ENCODE results near the gene NEUROG1.
A peak's percentile ranks its signal among the peaks of the same experiment; 100 is the strongest.

Gene NEUROG1

DNA sequence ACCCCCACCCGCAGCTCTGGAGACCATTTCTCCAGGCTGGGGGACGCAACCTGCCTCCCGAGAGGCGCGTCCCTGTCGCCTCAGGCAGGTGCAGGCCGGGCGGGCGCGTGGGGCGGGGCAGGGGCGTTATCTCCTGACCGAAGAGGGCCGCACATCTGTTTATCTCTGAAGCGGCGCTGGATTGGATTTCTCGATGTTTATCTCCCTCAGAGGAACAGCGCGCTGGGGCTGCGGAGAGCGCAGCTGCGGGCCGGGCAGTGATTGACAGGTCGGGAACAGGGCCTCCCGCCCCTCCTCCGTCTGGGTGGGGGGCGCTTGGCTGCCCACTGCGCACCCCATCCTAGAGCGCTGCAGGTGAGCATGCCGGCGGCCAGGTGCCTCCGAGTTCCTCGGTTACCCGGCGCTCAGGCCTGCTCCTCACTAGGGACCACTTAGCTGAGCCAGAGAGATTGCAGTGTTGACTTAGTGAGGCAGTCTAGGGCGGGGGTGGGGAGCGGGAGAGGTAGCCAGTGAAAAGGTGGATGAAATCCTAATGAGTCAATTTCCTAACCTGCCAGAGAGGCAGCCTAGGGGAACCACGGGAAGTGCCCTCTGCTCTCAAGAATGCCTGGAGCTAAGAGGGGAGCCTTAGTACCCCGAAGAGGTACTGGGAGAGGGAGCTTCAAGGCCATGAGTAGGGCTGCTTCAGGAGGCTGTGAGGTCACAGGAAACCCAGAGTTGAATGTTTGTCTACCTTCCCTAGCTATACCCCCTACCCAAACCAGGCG is 44.0 kb downstream of the NEUROG1 start:
- no peak for DNase-seq

DNA sequence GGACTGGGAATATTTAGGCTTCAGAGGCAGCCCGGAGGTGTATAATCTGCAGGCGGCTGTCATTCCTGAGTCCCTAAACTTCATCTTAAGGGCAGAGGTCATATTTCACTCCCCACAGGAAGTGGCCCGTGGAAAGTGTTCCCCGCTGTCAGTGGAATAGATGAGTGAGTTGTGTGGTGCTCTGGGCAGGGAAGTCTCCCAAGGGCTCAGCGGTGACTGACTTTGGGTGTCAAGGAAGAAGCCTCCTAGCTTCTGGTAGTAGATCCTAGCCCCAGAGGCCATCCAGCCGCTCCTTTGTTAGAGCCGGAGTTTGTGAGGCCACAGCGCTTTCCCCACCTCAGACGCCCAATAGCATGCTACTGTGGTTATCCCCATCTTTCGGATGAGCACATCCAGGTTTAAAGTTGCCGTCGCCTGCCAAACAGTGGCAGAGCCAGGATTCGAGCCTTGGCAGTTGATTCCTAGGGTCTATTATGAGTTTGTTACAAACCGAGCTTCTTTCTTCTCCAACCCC is 44.7 kb downstream of the NEUROG1 start:
- no peak for DNase-seq

DNA sequence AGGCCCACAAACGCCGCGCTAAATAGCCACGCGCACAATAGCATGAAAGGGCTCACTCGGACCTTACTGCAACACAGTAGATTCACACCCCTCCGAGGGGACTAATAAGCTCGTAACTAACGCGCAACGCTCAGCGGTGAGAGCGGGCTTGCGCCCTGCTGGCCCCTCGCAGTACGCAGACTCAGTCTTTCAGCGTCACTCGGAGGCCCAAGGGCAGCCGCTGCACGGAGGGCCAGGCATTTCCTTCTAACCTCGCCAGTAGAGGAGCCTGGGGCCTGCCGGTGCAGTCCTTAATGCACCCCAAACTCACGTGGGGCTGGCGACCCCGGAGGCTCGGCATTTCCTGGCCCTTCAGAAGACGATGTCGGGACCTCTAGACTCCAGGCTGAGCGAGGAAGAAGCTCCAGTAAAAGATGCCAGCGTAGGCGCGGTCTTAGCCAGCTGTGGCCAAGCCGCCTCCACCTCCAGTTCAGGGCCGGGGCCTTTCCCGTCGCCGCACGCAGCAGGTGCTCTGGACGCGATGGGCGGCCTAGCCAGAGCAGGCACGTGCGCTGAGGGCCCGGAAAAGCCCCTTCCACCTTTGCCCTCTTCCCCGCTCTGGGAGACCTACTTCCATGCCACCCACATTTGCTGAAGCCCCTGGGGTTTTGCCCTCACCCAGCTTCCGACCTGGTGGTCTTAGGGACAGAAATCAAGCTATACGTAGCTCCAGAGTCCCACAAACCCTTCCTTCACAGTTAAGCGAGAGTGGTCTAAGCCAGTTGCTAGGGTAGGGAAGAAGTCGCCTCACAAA is 45.3 kb downstream of the NEUROG1 start:
- peak; percentile 10 for DNase-seq

DNA sequence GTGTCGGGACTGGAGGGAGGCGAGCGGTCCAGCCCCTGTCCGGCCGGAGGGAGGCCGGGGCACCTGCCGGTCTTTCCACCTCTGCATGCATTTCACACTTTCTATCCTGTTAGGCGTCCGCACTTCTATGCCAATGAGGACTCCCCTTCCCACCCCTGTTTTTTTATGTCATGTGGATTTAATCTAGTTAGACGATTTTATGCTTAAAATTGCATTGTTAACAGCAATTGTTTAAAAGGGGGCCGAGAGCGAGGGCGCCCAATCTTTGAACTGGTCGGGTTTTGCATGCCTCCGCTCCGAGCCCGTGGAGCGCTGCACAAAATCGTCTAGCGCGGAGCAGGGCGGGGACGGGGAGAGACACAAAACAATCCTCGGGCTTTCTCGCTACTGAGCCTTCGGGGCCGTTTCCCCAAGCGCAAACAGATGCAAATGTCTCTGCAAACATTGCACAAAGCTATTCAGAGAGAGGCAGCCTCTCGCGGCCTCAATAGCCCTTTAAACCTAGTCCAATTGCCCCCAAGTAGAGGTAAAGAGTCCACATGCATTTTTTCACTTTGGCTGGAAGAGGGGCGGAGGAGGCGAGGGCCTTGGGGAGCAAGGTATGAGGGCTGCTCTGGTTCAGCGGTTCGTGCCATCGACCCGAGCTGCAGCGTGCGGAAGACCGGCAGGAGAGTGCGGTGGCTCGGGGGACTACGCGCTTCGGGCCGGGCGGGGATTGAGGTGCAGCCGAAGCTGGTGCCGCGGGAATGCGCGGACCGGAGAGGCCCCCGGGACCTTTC is 46.1 kb downstream of the NEUROG1 start:
- DNase-seq = no peak

- no peak for DNase-seq
Observed at GRCh38 chr5:135488727-135489465, 46.9 kb downstream of the NEUROG1 start.

DNA sequence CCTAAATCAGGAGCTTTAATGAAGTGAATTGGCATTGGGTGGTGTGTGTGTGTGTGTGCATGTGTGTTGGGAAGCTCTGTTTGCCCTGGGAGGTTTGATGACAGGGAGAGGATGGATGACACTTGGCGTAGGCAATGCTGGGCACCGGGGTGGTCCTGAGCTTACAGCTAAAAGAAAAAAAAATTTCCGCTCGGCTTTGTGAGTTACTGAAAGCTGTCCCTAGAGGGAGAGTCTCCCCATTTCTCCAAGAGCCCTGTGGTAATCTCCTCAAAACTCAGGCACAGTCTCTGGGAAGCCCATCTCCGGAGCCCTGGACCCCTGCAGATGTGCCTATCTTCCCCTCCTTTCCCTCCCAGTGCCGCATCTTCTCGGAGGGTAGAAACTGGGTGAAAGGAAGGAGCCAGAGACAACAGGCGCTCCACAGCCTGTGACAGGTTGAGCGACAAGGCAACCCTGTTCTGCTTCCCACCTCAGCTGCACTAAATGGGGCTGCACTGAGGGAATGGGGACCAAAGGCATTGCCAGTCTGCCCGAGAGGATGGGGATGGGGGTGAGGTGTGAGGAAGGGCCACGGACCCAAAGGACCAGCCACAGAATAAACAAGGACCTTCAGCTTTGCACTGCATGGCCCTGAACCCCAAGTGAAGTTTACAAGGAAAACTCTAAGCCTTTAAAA is 47.8 kb downstream of the NEUROG1 start:
- no peak for DNase-seq

GRCh38 chr5:135487037-135487395 is 48.7 kb downstream of the NEUROG1 start:
- no peak for DNase-seq

DNA sequence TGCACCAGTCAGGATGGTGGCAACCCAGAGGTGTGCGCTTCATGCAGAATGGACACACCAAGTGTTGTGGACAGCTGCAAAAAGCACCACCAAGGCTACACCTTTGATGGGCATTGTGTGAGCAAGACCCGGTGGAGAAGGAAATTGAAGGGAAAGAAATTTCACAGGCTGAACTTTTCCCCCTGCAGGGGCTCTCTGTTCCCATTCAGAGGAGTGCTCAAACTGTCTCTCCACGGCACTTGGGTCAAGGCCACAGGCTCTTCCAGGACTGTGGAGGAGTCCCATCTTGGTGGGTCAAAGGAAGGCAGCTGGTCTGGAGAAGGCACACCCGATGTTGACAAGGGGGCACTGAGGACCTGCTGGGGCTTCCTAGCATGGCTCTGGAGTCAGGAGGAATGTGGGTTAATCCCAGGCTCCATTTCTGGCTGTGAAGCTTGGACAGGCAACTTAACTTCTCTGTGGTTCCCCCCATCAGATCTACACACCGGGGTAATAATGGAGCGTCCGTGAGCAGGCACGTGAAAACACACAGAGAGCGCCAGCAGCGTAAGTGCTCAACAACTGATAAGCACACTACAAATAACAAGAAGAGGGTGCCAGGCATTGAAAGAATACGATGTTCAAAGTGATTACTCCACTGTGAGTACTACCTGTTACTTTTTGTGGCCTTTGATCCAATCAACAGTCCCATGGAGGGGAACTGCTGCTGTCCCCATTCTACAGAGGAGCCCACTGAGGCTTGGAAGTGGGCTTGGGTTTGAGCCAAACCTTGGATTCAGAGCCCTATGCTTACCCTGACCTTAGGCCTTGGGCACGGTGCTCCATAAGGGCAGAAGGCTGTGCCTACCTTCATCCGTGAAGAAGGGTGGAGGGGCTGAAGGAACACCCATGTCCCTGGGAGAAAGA is 49.4 kb downstream of the NEUROG1 start:
- DNase-seq = no peak

GRCh38 chr5:135484674-135485086 is 51.1 kb downstream of the NEUROG1 start:
- no peak for DNase-seq
